HepG2 (cell line): ENCODE results near the gene EGFR. TPM values are rescaled to one million over a fixed set of nuclear protein-coding genes. Genes with fewer than 3 reads are reported as not detected.

Experiments used
- ATAC-seq: fragments of 200-7000 bp; cut with Tn5 transposase; 3 replicates; pipeline ENCODE4 v1.9.1; 2020; ENCODE audit warnings: mild to moderate bottlenecking, moderate library complexity
- BruUV-seq: library from RNA; stranded (reverse); fragments of 400-500 nt; replicated peaks from 2 replicates; lab custom pipeline; 2021; lab: Mats Ljungman, UMichigan
- CTCF ChIA-PET: fragments of 300-600 bp; formaldehyde crosslinking; extraction: SDS; loops from one replicate; lab custom pipeline; 2021; ENCODE audit warnings: low total read pairs, inconsistent platforms, low intra/inter-chr PET ratio; lab: Yijun Ruan, JAX
- POLR2A ChIA-PET: fragments of 350-600 bp; sonication (Branson Sonifier 250); formaldehyde crosslinking; loops from one replicate; lab custom pipeline; 2020; ENCODE audit warnings: antibody characterized with exemption, inconsistent platforms; lab: Yijun Ruan, JAX
- DNase-seq: peaks from one replicate; pipeline ENCODE4 v3.0.0-alpha.2; 2015; ENCODE audit warnings: low spot score
- FAIRE-seq: peaks from 3 replicates; lab custom pipeline; 2011; peaks lifted over from hg19 to GRCh38; lab: Jason Lieb, UNC
- H2AFZ ChIP-seq: one replicate; pipeline ENCODE4 v1.6.1; 2011; ENCODE audit warnings: low read length, inconsistent platforms
- H3K27ac ChIP-seq: fragments of 300-600 bp; 3 replicates; pipeline ENCODE4 v1.8.0; 2011; ENCODE audit warnings: mixed run types, mild to moderate bottlenecking, mixed read lengths, low read length, inconsistent platforms; ENCODE audit not compliant: insufficient read depth; ENCODE audit errors: extremely low read length
- H3K27me3 ChIP-seq, 2 experiments: fragments of 200-600 bp in 1 of 2; 2 replicates in 1 of 2; 3 replicates in 1 of 2; pipeline versions ENCODE4 v1.6.0 to v1.8.0; 2011; ENCODE audit warnings: low read length in 2 of 2, mild to moderate bottlenecking in 2 of 2, moderate library complexity in 2 of 2, inconsistent platforms in 1 of 2; ENCODE audit not compliant: insufficient read depth in 2 of 2, control insufficient read depth in 1 of 2
- H3K36me3 ChIP-seq, 2 experiments: fragments of 200-600 bp in 1 of 2; replicated peaks in 1 of 2; 2 replicates in 1 of 2; 3 replicates in 1 of 2; pipeline versions ENCODE4 v1.5.1 to v1.8.0; 2011; ENCODE audit warnings: low read length in 2 of 2, inconsistent platforms in 1 of 2; ENCODE audit not compliant: insufficient read depth in 2 of 2, control insufficient read depth in 1 of 2
- H3K4me1 ChIP-seq: 2 replicates; pipeline ENCODE4 v1.5.1; 2012; ENCODE audit warnings: low read length, inconsistent platforms; ENCODE audit not compliant: insufficient read depth
- H3K4me2 ChIP-seq: 2 replicates; pipeline ENCODE4 v1.6.0; 2011; ENCODE audit warnings: low read depth, low read length, inconsistent platforms
- H3K4me3 ChIP-seq, 3 experiments: fragments of 200-600 bp in 1 of 3; sonication (generic), shearing (Covaris generic) in 1 of 3; replicated peaks in 1 of 3; 2 replicates each; pipeline ENCODE4 v1.5.1; 2011 to 2016; ENCODE audit warnings: low read length in 3 of 3, inconsistent platforms in 2 of 3, low read depth in 2 of 3, mild to moderate bottlenecking in 2 of 3, control low read depth in 1 of 3, mixed read lengths in 1 of 3; ENCODE audit not compliant: insufficient read depth in 1 of 3
- H3K79me2 ChIP-seq: one replicate; pipeline ENCODE4 v1.6.1; 2011; ENCODE audit warnings: low read length, inconsistent platforms; ENCODE audit not compliant: insufficient read depth
- H3K9ac ChIP-seq: 2 replicates; pipeline ENCODE4 v1.6.0; 2011; ENCODE audit warnings: mild to moderate bottlenecking, low read depth, low read length, inconsistent platforms; ENCODE audit not compliant: insufficient read depth
- H3K9me3 ChIP-seq: 2 replicates; pipeline ENCODE4 v1.5.1; 2012; ENCODE audit warnings: mild to moderate bottlenecking, low read length
- H4K20me1 ChIP-seq: 2 replicates; pipeline ENCODE4 v1.6.0; 2011; ENCODE audit warnings: inconsistent platforms, mild to moderate bottlenecking, low read length, moderate library complexity; ENCODE audit not compliant: insufficient read depth
- AGO2 ChIP-seq: fragments of 200-400 bp; formaldehyde crosslinking; optimal IDR thresholded peaks from 2 replicates; pipeline ENCODE3; 2017; ENCODE audit warnings: mild to moderate bottlenecking, low read depth, low read length, moderate library complexity
- ESRRA ChIP-seq: sonication (generic); formaldehyde crosslinking; IDR thresholded peaks from 2 replicates; pipeline ENCODE4 v1.5.1; 2020; ENCODE audit warnings: mild to moderate bottlenecking, low read depth, missing genetic modification reagents
- LCORL ChIP-seq, 2 experiments: fragments of 450-650 bp in 1 of 2; sonication (generic) in 1 of 2; formaldehyde crosslinking in 1 of 2; IDR thresholded peaks; 2 replicates each; pipeline versions ENCODE4 v1.5.0 to v1.6.1; 2017 to 2020; ENCODE audit warnings: antibody characterized with exemption in 1 of 2, missing genetic modification reagents in 1 of 2
- SIN3A ChIP-seq: IDR thresholded peaks from 2 replicates; pipeline ENCODE4 v1.6.1; 2011; ENCODE audit warnings: low read depth, mild to moderate bottlenecking, control low read depth, low read length, borderline replicate concordance
- ZMYM3 ChIP-seq: sonication (generic); formaldehyde crosslinking; IDR thresholded peaks from 2 replicates; pipeline ENCODE4 v1.5.1; 2020; ENCODE audit warnings: mild to moderate bottlenecking, missing genetic modification reagents
- ZNF430 ChIP-seq: sonication (generic); formaldehyde crosslinking; IDR thresholded peaks from 2 replicates; pipeline ENCODE4 v1.9.0; 2021; ENCODE audit warnings: mild to moderate bottlenecking, missing genetic modification reagents
- ZNF484 ChIP-seq: sonication (generic); formaldehyde crosslinking; IDR thresholded peaks from 2 replicates; pipeline ENCODE4 v1.5.1; 2020; ENCODE audit warnings: mild to moderate bottlenecking, low read depth, missing genetic modification reagents, borderline replicate concordance
- WGBS: methylation state at CpG from one replicate; pipeline ENCODE4 v1.1.6; 2017; ENCODE audit warnings: low lambda C conversion rate; 5-methylcytosine and 5-hydroxymethylcytosine counted together
- in situ Hi-C: cut with HindIII; loops from 2 replicates; pipeline ENCODE4 v1.10.0; 2017; ENCODE audit warnings: low pct_unique_long_range_greater_than_20kb; ENCODE audit not compliant: extremely low pct_ligation_motif_present
- intact Hi-C: fragments of 100-400 bp; cut with micrococcal nuclease; formaldehyde crosslinking; loops from one replicate; pipeline ENCODE4 v1.10.0; 2022; ENCODE audit not compliant: unreplicated experiment
- polyA plus RNA-seq, 8 experiments: library from polyadenylated mRNA; depleted of rRNA in 3 of 8; stranded (reverse) in 7 of 8; unstranded in 1 of 8; fragments of >200 nt; fragmentation: Illumina TruSeq in 4 of 8; extraction: Trizol in 4 of 8; gene quantifications; 2 replicates each; pipeline versions ENCODE4 v1.2.1 to v1.2.3, GENCODE V29; 2011 to 2016; ENCODE audit warnings: low read depth in 4 of 8, missing spikeins in 1 of 8, mixed read lengths in 1 of 8; ENCODE audit not compliant: insufficient read depth in 1 of 8
- total RNA-seq, 5 experiments: library from RNA; depleted of rRNA; stranded (reverse); fragments of >200 nt; fragmentation: Illumina TruSeq; extraction: Trizol; gene quantifications; 2 replicates each; pipeline ENCODE4 v1.2.3, GENCODE V29; 2016; ENCODE audit warnings: low read depth in 1 of 5
- TF ChIP-seq, protein P1 (sequence below): sonication (generic); formaldehyde crosslinking; IDR thresholded peaks from 2 replicates; pipeline ENCODE4 v1.4.0; 2020; ENCODE audit warnings: missing genetic modification reagents
- TF ChIP-seq, protein P2 (sequence below): sonication (generic); formaldehyde crosslinking; IDR thresholded peaks from 2 replicates; pipeline ENCODE4 v1.4.0; 2020; ENCODE audit warnings: missing genetic modification reagents, borderline replicate concordance
- TF ChIP-seq, protein P3 (sequence below): sonication (generic); formaldehyde crosslinking; IDR thresholded peaks from 2 replicates; pipeline ENCODE4 v1.5.1; 2020; ENCODE audit warnings: mild to moderate bottlenecking, missing genetic modification reagents, moderate library complexity
- TF ChIP-seq, protein P4 (sequence below): sonication (generic); IDR thresholded peaks from 2 replicates; pipeline ENCODE4 v1.6.1; 2016; ENCODE audit warnings: low read depth, borderline replicate concordance

Gene EGFR
- total and polyA plus RNA-seq, 2 of the 13 experiments (the other 11 are each of a cell fraction or from before 2014, with no cell fraction given), result 7.0 to 10.0 TPM

DNA sequence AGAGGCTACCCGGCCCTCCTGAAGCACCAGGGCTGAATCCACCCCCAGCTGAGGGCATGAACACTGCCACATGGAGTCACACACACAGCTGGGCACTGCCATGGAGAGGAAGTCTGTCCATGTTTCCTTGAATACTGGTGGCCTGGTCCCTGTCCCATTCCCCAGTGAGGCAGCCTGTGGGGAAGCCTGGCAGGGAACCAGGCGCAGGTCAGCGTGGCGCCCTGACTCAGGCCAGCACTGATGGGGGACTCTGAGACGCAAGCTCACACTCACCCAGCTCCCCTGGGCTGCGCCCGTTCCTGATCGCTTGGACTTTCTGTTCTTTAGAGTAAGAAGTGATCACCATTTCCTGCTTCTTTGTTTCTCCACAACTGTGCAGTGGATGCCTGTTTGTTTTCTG lies 128.3 kb downstream of the EGFR start:
- Histone ChIP-seq H3K9ac (no peak overlapping the region), H3K36me3 (peaks cover 0 to 5% of the 10 kb centered on the region in 2 experiments; a peak in 1 of 5 replicates), H3K4me2 (no peak overlapping the region), H3K4me3 (no peak overlapping the region), H3K27me3 (no peaks in the 10 kb centered on the region), H3K79me2 (no peaks in the 10 kb centered on the region), H3K9me3 (no peaks in the 10 kb centered on the region), H3K27ac (no peak overlapping the region), H3K4me1 (peaks cover 23% of the 10 kb centered on the region), H4K20me1 (no peaks in the 10 kb centered on the region), H2AFZ (no peak overlapping the region)
- ChIA-PET POLR2A (no interaction called here), CTCF (no interaction called here)
- TF ChIP-seq SIN3A (no peak), ZNF430 (CRISPR knock-in tag) (no peak), ZNF484 (CRISPR knock-in tag) (no peak), ZMYM3 (no peak), AGO2 (no peak), ESRRA (CRISPR knock-in tag) (no peak), LCORL (IDR thresholded peaks at IDR 0.05) (no peak), LCORL (CRISPR knock-in tag; IDR thresholded peaks at IDR 0.05) (no peak)
- TF ChIP-seq, protein P1, sequence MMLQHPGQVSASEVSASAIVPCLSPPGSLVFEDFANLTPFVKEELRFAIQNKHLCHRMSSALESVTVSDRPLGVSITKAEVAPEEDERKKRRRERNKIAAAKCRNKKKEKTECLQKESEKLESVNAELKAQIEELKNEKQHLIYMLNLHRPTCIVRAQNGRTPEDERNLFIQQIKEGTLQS (CRISPR knock-in tag), result no peak
- TF ChIP-seq, protein P2, sequence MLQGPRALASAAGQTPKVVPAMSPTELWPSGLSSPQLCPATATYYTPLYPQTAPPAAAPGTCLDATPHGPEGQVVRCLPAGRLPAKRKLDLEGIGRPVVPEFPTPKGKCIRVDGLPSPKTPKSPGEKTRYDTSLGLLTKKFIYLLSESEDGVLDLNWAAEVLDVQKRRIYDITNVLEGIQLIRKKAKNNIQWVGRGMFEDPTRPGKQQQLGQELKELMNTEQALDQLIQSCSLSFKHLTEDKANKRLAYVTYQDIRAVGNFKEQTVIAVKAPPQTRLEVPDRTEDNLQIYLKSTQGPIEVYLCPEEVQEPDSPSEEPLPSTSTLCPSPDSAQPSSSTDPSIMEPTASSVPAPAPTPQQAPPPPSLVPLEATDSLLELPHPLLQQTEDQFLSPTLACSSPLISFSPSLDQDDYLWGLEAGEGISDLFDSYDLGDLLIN (CRISPR knock-in tag), result no peak
- TF ChIP-seq, protein P3, sequence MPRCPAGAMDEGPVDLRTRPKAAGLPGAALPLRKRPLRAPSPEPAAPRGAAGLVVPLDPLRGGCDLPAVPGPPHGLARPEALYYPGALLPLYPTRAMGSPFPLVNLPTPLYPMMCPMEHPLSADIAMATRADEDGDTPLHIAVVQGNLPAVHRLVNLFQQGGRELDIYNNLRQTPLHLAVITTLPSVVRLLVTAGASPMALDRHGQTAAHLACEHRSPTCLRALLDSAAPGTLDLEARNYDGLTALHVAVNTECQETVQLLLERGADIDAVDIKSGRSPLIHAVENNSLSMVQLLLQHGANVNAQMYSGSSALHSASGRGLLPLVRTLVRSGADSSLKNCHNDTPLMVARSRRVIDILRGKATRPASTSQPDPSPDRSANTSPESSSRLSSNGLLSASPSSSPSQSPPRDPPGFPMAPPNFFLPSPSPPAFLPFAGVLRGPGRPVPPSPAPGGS (CRISPR knock-in tag), result no peak
- TF ChIP-seq, protein P4, sequence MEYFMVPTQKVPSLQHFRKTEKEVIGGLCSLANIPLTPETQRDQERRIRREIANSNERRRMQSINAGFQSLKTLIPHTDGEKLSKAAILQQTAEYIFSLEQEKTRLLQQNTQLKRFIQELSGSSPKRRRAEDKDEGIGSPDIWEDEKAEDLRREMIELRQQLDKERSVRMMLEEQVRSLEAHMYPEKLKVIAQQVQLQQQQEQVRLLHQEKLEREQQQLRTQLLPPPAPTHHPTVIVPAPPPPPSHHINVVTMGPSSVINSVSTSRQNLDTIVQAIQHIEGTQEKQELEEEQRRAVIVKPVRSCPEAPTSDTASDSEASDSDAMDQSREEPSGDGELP, result no peak
- in situ Hi-C loops (loop anchor here (10.0 kb wide), 1 partner anchor 108 kb away; no protein-coding TSS in a partner anchor), intact Hi-C loops (no loop called here)
- ATAC-seq (no peak), FAIRE-seq (no peak), DNase-seq (no peak)
- WGBS, result 95% methylated on average over 3 of the region's 8 CpGs
- BruUV-seq, result no TSS peak
